ENCODE data around the gene CDK15. TPM values are rescaled to one million over a fixed set of nuclear protein-coding genes. Genes with fewer than 3 reads are reported as not detected.
A peak's percentile ranks its signal among the peaks of the same experiment; 100 is the strongest.

The CDK15 gene
- total RNA-seq, 2 donors from 2014 or later: 1.5 to 8.3 TPM

DNA sequence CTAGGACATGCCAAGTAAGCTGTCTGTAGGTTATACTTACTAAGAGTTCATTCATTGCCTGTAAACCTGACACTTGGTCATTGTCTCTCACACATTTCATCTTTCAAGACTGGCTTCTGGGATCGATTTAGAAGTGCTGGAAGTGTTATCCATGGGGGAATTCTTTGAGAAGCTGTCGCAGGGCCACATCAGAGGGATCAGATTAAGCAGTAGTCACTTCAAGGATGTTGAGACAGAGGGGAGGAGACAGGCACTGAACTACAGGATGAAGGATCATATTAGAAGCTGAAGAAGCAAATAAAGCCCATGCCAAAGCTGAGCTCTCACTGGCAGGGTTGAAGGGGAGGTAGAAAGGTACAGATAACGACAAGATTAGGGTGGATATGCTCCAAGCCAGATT is 49.0 kb downstream of the CDK15 start:
- ATAC-seq (ENCODE audit: insufficient number of reproducible peaks, low FRiP score, low read depth) (no peak), DNase-seq (ENCODE audit: low spot score) (no peak)
- no peaks in the 10 kb centered on the region for H3K27me3 ChIP-seq (replicated peaks; ENCODE audit: insufficient read depth)
- TF ChIP-seq, protein P1, sequence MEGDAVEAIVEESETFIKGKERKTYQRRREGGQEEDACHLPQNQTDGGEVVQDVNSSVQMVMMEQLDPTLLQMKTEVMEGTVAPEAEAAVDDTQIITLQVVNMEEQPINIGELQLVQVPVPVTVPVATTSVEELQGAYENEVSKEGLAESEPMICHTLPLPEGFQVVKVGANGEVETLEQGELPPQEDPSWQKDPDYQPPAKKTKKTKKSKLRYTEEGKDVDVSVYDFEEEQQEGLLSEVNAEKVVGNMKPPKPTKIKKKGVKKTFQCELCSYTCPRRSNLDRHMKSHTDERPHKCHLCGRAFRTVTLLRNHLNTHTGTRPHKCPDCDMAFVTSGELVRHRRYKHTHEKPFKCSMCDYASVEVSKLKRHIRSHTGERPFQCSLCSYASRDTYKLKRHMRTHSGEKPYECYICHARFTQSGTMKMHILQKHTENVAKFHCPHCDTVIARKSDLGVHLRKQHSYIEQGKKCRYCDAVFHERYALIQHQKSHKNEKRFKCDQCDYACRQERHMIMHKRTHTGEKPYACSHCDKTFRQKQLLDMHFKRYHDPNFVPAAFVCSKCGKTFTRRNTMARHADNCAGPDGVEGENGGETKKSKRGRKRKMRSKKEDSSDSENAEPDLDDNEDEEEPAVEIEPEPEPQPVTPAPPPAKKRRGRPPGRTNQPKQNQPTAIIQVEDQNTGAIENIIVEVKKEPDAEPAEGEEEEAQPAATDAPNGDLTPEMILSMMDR (IDR thresholded peaks at IDR 0.05): no peak
- no peaks in the 10 kb centered on the region for H3K36me3 ChIP-seq
- H3K4me3 ChIP-seq: no peak overlapping the region
- peaks cover 3 to 15% of the 10 kb centered on the region in 2 donors for H3K4me1 ChIP-seq (ENCODE audit: control insufficient read depth in 1 of 2, low read depth in 2 of 2)
- no peak overlapping the region for H3K27ac ChIP-seq
- H3K9me3 ChIP-seq: no peaks in the 10 kb centered on the region

DNA sequence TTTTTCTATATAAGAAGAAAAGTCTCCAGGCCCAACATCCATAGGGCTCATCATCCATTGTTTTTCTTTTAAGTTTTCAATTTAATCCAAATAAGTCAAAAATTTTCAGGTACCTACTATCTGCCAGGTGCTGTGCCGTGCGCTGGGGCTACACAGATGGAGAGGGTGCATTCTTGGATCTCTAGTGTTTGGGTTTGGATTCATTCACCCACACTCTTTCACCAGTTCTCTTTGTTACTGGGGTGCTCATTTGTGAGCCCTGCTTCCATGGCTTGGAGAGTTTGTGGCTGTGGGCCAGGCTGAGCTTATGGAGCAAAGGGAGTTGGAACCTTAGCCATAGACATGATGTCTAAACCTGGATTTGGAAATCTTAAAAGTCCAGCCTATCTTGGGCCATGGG is 51.0 kb downstream of the CDK15 start:
- H3K4me3 ChIP-seq: no peak overlapping the region
- DNase-seq (ENCODE audit: low spot score) (no peak), ATAC-seq (ENCODE audit: insufficient number of reproducible peaks, low FRiP score, low read depth) (no peak)
- no peaks in the 10 kb centered on the region for H3K27me3 ChIP-seq (replicated peaks; ENCODE audit: insufficient read depth)
- no peaks in the 10 kb centered on the region for H3K9me3 ChIP-seq
- no peak overlapping the region for H3K27ac ChIP-seq
- H3K4me1 ChIP-seq (ENCODE audit: control insufficient read depth in 1 of 2, low read depth in 2 of 2): peaks cover 3 to 18% of the 10 kb centered on the region in 2 donors
- TF ChIP-seq, protein P1 (IDR thresholded peaks at IDR 0.05): no peak
- no peaks in the 10 kb centered on the region for H3K36me3 ChIP-seq

DNA sequence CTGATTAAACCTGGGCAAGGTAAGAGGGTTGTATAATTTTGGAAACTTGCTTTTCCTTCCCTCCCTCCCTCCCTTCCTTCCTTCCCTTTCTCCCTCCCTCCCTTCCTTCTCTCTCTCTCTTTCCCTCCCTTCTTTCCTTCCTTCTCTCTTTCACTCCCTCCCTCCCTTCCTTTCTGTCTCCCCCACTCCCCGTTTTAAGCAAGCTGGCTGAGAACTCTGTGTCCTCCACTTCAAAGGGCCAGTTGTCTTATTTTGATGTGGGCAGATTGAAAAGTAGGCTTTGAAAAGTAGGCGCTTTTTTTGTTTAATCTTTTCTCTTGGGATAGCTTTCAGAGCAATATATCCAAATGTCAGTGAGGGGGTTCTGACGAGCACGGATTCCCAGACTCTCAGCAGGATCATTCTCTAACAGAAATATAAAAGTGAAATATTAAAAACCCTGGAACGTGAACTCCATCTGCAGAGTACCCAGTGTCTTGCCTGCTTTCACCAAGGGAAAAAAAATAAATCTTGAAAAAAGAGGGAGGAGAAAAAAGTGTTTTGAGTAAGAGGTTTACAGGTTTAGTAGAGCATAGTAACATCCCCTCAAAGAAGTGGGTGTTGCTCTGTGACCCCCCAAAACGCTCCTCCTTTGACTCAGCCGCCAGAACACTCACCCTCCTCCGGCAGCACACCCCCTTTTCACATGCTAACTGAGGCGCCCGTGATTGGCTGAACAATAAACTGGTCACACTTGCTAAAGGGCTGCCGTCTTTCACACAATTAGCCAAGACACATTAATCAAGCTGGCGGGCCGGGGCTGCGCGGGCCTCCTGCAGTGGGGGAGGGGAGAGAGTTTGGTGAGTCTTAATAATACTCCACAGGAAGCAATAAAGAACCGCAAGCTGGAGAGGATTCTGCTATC is 52.2 kb downstream of the CDK15 start:
- TF ChIP-seq, protein P1 (IDR thresholded peaks at IDR 0.05): no peak
- H3K27me3 ChIP-seq (replicated peaks; ENCODE audit: insufficient read depth): no peaks in the 10 kb centered on the region
- H3K4me3 ChIP-seq: peak overlapping the region; percentile 63
- ATAC-seq (ENCODE audit: insufficient number of reproducible peaks, low FRiP score, low read depth) (no peak), DNase-seq (ENCODE audit: low spot score) (no peak)
- no peaks in the 10 kb centered on the region for H3K9me3 ChIP-seq
- H3K4me1 ChIP-seq (ENCODE audit: control insufficient read depth in 1 of 2, low read depth in 2 of 2): peaks cover 3 to 18% of the 10 kb centered on the region in 2 donors
- H3K36me3 ChIP-seq: no peaks in the 10 kb centered on the region
- H3K27ac ChIP-seq: no peak overlapping the region

DNA sequence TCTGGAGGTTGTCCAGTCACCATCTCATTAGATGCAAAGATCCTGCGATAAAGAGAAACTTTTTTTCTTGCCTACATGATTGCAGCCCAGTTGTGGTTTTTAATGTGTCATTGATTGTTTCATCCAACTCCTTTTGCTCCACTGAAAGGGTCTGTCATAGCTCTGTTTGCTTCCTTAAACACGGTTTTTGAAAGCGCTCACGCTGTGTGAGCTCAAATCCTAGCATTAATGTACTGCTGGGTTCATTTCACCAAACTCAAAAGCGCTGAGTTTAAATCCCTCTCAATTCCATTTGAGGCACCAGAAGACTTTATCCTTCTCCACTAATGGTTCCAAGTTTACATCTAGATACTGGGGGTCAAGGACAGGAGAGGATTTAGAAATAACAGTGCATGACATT is 53.6 kb downstream of the CDK15 start:
- no peaks in the 10 kb centered on the region for H3K27me3 ChIP-seq (replicated peaks; ENCODE audit: insufficient read depth)
- H3K4me1 ChIP-seq (ENCODE audit: control insufficient read depth in 1 of 2, low read depth in 2 of 2): peaks cover 3 to 18% of the 10 kb centered on the region in 2 donors
- DNase-seq (ENCODE audit: low spot score) (no peak), ATAC-seq (ENCODE audit: insufficient number of reproducible peaks, low FRiP score, low read depth) (no peak)
- TF ChIP-seq, protein P1 (IDR thresholded peaks at IDR 0.05): no peak
- H3K27ac ChIP-seq: no peak overlapping the region
- no peaks in the 10 kb centered on the region for H3K9me3 ChIP-seq
- no peak overlapping the region for H3K4me3 ChIP-seq
- H3K36me3 ChIP-seq: no peaks in the 10 kb centered on the region

DNA sequence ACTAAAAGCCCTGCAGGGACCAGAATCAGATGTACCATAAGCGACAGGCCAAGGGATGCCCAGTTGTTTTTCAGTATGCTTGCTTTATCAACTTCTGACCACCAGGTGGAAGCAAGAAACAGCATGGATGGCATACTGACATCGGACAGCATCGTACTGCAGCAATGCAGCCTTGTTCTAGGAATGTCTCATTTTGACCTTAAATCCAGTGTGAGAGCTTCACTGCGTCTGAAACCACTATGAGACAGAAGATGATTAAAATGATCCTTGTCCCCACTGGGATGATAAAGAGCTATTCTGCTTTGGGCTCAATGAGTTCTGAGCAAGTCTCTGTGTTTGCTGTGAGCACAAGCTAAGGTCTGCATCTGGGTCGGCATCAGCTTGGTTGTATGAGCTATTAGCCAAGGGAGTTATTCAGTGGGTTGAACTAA is 54.3 kb downstream of the CDK15 start:
- TF ChIP-seq, protein P1 (IDR thresholded peaks at IDR 0.05): peak; percentile 83
- Histone ChIP-seq H3K4me1 (ENCODE audit: control insufficient read depth in 1 of 2, low read depth in 2 of 2) (peaks cover 3 to 18% of the 10 kb centered on the region in 2 donors), H3K27me3 (replicated peaks; ENCODE audit: insufficient read depth) (no peaks in the 10 kb centered on the region), H3K27ac (no peak overlapping the region), H3K36me3 (no peaks in the 10 kb centered on the region), H3K4me3 (no peak overlapping the region), H3K9me3 (no peaks in the 10 kb centered on the region)
- DNase-seq (ENCODE audit: low spot score) (no peak), ATAC-seq (ENCODE audit: insufficient number of reproducible peaks, low FRiP score, low read depth) (peak; percentile 94)

All from thoracic aorta (tissue), 2 donors.